ENCODE results near the gene LRRC47.

DNA sequence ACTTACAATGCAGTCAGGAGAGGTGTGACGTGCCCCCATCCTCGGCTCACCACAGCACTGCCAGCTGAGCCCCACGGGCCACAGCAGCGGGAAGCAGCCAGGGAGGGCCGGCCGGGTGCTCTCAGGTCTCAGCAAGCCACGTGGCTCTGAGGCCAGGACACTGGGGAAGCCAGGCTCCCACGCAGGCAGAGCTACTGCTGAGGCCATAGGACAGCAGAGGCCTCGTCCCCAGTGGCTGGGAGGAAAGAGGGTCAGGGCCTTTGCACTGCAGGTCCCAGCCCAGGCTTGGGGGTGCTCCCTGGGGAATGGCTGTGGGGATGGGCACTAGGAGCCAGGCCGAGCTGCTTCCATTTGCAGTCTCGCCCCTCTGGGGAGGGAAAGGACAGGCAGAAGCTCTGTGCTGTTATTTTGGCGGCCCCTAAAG, 5.8 kb downstream of the LRRC47 start:
- TF ChIP-seq, protein P1, sequence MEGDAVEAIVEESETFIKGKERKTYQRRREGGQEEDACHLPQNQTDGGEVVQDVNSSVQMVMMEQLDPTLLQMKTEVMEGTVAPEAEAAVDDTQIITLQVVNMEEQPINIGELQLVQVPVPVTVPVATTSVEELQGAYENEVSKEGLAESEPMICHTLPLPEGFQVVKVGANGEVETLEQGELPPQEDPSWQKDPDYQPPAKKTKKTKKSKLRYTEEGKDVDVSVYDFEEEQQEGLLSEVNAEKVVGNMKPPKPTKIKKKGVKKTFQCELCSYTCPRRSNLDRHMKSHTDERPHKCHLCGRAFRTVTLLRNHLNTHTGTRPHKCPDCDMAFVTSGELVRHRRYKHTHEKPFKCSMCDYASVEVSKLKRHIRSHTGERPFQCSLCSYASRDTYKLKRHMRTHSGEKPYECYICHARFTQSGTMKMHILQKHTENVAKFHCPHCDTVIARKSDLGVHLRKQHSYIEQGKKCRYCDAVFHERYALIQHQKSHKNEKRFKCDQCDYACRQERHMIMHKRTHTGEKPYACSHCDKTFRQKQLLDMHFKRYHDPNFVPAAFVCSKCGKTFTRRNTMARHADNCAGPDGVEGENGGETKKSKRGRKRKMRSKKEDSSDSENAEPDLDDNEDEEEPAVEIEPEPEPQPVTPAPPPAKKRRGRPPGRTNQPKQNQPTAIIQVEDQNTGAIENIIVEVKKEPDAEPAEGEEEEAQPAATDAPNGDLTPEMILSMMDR (IDR thresholded peaks at IDR 0.05; ENCODE audit: control extremely low read depth in 1 of 3, insufficient read depth in 1 of 3, low read depth in 1 of 3, low read length in 3 of 3): no peak
- TF ChIP-seq FOSL1 (IDR thresholded peaks at IDR 0.05; ENCODE audit: insufficient read depth, low read depth, low read length) (no peak), JUND (IDR thresholded peaks at IDR 0.05; ENCODE audit: low read length) (no peak), HDAC6 (IDR thresholded peaks at IDR 0.05; ENCODE audit: low read depth, low read length) (no peak), EP300 (IDR thresholded peaks at IDR 0.05; ENCODE audit: borderline replicate concordance in 1 of 2, low read depth in 2 of 2, low read length in 2 of 2) (no peak), SP2 (IDR thresholded peaks at IDR 0.05; ENCODE audit: low read length) (no peak), TEAD4 (IDR thresholded peaks at IDR 0.05; ENCODE audit: low read depth, low read length) (no peak), EZH2 (IDR thresholded peaks at IDR 0.05; ENCODE audit: low read depth, low read length, severe bottlenecking) (no peak)
- TF ChIP-seq, protein P2, sequence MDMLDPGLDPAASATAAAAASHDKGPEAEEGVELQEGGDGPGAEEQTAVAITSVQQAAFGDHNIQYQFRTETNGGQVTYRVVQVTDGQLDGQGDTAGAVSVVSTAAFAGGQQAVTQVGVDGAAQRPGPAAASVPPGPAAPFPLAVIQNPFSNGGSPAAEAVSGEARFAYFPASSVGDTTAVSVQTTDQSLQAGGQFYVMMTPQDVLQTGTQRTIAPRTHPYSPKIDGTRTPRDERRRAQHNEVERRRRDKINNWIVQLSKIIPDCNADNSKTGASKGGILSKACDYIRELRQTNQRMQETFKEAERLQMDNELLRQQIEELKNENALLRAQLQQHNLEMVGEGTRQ (IDR thresholded peaks at IDR 0.05; ENCODE audit: low read length): no peak

Data from H1 (cell line).